Stimulated activated CD4-positive, alpha-beta T cell treated with anti-CD3 and anti-CD28 coated beads, TNF-alpha, amount 100 ng/mL, for 48 hours (primary cell): Measurements from ENCODE around the gene IL4R.
"Not testable (repeated sequence)": the region's sequence is repeated elsewhere in the genome, so short reads cannot be mapped to it uniquely, and the experiment has no call there.

Source experiments
- DNase-seq, 3 donors: peaks; one replicate each; pipeline ENCODE4 v3.0.0-alpha.2; 2020; ENCODE audit warnings: low read depth in 3 of 3

IL4R gene

GRCh38 chr16:27313422-27314160 lies at the start of gene IL4R:
Gene IL4R (plus strand): TSS chr16:27313974. CDS start chr16:27340204, 26,230 bp downstream.
- DNase-seq, result peak; percentile 62 to 74 (median 72)

GRCh38 chr16:27264151-27264550 lies 49.6 kb upstream of the IL4R start:
- no peak for DNase-seq

DNA sequence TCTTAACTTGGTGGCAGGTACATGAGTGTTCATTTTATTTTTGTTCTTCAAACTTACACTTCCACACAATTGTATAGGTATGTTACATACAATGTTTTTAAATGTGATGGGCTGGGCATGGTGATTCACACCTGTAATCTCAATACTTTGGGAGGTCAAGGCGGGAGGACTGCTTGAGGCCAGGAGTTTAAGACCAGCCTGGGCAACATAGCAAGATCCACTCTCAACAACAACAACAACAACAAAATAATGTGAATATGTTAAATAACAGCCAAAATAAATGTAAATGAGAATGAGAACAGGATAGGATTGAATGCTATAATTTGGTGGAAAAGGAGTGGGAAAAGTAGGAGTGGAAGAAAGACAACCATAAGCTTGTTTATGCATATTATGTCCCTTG lies 47.8 kb upstream of the IL4R start:
- no peak for DNase-seq

DNA sequence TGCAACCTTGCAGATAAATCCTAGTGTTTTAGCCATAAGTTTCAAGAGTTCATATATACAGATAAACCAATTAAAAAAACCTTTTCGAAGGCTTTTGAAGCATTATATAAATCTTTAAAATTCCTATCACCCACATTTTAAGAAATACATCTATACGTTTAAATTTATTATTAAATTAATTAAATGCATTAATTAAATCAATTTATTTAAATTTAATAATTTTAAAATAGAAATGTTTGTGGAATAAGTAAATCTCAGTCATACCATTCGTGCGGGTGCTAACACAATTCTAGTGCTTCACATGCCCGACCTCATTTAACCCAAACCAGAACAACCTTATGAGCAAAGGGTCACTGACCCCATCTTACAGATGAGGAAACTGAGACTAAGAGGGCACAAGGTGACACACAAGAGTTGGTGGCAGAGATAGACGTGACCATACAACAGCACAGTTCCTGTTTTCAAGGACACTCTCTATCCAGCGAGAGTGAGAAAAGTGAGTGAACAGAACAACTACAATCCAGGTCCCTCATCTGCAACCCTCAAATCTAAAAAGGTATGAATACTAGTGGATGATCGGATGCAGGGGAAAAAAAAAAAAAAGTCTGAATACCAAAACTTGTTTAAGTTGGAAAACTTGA lies 46.6 kb upstream of the IL4R start:
- no peak for DNase-seq

GRCh38 chr16:27268376-27269299 lies 45.1 kb upstream of the IL4R start, which contains the start of gene NSMCE1:
Gene NSMCE1 (minus strand): TSS chr16:27268772. CDS start chr16:27257570, 11,202 bp downstream.
- DNase-seq, result peak; percentile 93 to 97 (median 96)

DNA sequence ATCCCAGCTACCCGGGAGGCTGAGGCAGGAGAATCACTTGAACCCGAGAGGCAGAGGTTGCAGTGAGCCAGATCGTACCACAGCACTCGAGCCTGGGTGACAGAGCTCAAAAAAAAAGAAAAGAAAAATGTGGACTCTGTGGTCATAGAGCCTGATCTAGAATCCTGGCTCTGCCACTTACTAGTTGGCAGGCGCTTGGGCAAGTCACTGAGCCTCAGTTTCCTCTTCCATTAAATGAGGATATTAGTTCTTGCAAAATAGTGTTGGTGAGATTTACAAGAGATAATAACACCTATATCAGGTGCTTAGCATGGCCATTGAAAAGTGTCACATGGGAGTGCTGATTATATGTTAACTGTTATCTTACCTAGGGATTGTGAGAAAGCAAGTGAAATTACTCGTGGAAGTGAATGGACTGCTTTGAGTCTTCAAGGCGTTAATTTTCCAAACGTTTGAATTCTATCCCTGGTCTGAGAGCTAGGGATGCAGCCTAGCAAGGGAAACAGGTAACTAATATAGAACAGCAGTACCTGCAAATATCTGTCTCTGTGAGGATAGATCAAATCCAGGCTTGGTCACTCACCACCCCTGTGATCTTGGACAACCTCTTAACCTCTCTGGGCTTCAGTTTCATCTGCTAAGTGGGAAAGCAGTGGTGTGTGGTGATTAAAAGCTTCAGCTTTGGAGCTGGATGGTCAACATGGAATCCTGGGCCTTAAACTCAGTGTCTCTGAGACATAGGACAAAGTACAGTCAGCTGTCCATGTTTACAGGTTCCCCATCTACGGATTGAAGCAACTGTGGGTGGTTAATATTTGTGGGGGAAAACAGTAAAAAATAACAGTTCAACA lies 44.2 kb upstream of the IL4R start:
- no peak for DNase-seq

DNA sequence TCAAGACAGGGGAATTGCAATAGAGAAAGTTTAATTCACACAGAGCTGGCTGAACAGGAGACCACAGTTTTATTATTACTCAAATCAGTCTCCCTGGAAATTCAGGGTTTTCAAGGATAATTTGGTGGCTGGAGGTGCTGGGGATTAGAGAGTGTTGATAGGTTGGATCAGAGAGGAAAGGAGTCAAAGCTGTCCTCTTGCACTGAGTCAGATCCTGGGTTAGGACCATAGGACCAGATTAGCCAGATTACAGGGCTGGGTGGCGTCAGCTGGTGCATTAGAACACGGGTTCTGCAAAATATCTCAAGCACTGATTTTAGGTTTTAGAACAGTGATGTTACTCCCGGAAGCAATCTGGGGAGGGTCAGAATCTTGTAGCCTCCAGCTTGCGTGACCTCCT lies 43.4 kb upstream of the IL4R start:
- no peak for DNase-seq

GRCh38 chr16:27272076-27272475 lies 41.7 kb upstream of the IL4R start:
- DNase-seq, result no peak

GRCh38 chr16:27272697-27273096 lies 41.1 kb upstream of the IL4R start:
- not testable (repeated sequence) for DNase-seq

DNA sequence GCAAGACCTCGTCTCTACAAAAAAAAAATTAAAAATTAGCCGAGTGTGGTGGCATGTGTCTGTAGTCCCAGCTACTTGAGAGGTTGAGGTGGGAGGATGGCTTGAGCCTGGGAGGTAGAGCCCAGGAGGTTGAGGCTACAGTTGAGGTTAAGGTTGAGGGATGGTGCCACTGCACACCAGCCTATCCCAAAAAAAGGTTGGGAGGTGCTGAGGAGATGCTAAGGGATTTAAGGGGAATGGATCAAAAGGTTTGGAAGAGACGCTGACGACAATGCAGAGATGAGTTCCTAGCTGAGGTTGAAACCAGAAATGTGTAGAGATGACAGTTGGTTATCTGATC lies 40.5 kb upstream of the IL4R start:
- no peak for DNase-seq

GRCh38 chr16:27273670-27274423 lies 39.9 kb upstream of the IL4R start:
- peak in 1 of 3 donors; percentile 68 for DNase-seq

GRCh38 chr16:27274424-27274874 lies 39.3 kb upstream of the IL4R start:
- not testable (repeated sequence) for DNase-seq

DNA sequence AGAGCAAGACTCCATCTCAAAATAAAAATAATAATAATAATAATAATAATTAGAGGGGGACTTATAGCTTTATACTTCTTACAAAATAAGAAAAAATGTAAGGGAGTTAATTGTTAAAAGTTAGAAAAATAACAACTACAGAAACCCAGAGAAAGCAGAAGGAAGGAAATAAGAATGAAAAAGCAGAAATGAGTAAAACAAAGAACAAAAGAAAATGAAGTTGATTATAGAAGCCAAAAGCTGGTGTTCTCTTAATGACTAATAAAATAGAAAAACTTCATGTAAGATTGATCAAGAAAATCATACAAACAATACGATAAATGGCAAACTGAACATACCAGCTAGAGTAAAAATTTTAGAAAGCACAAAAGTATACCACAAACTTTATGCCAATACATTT lies 38.4 kb upstream of the IL4R start:
- DNase-seq, result no peak

- no peak for DNase-seq
Measured at GRCh38 chr16:27281243-27281642, 32.5 kb upstream of the IL4R start.

GRCh38 chr16:27284865-27285675 lies 28.7 kb upstream of the IL4R start:
- no peak for DNase-seq

DNA sequence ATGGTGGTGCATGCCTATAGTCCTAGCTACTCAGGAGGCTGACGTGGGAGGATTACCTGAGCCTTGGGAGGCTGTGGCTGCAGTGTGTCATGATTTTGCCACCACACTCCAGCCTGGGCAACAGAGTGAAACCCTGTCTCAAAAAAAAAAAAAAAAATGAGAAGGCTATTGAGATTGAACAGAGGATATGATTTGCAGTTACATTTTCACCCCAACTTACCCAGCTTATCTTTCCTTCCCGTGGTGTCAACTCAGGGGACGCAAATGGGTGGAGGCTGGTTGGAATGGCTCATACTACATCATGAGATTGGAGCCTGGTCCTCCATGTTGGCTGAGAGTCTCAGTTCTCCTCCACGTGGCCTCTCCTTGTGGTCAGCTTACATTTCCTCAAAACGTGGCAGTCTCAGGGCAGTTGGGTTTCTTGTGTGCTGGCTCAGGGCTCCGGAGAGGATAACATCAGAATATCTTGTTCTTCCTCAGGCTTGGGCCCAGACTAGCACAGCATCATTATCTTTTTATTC lies 28.0 kb upstream of the IL4R start:
- DNase-seq, result no peak

GRCh38 chr16:27286451-27286850 lies 27.3 kb upstream of the IL4R start:
- no peak for DNase-seq

GRCh38 chr16:27287051-27287811 lies 26.5 kb upstream of the IL4R start:
- DNase-seq, result no peak

DNA sequence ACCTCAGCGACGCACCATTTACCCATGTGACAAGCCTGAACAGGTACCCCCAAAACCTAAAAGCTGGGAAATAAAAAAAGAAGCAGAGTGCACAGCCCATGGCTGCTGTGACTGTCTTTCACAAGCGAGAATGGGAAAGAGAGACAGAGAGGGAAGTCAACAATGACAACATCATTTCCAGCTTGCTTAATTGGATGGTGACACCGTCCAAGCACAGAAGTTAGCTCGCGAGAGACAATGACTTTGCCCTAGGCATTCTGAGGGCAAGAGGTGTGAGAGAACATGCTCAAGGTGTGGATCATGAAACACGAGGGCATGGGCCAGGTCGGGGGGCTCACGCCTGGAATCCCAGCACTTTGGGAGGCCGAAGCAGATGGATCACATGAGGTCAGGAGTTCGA lies 25.9 kb upstream of the IL4R start:
- DNase-seq, result no peak
